ENCODE measurements around the gene LRP8. TPM values are rescaled to one million over a fixed set of nuclear protein-coding genes. Genes with fewer than 3 reads are reported as not detected.

Gene LRP8
- total and polyA plus RNA-seq, 2 donors (not counting 3 experiments of a cell fraction or from before 2014, with no cell fraction given), result 40.9 to 62.2 TPM

- intact Hi-C loops (cut with micrococcal nuclease) (no loop called here), dilution Hi-C loops (cut with MboI; ENCODE audit: extremely low pct_ligation_motif_present, low sequenced_read_pairs) (no loop called here)
- Histone ChIP-seq H3K27me3 (ENCODE audit: control insufficient read depth in 2 of 2, insufficient read depth in 2 of 2, low read length in 2 of 2) (peaks cover 0 to 2% of the 10 kb centered on the region in 2 experiments), H3K4me1 (ENCODE audit: control insufficient read depth, extremely low read depth, insufficient read depth, low read length) (no peaks in the 10 kb centered on the region), H2AFZ (ENCODE audit: low read depth, low read length) (no peak overlapping the region), H3K9me1 (replicated peaks; ENCODE audit: control insufficient read depth, extremely low read depth, insufficient read depth, low read length) (no peaks in the 10 kb centered on the region), H3K36me3 (ENCODE audit: control insufficient read depth in 2 of 2, extremely low read depth in 1 of 2, insufficient read depth in 2 of 2, low read length in 2 of 2) (no peaks in the 10 kb centered on the region), H3K4me3 (replicated peaks in 1 of 3; ENCODE audit: insufficient read depth in 1 of 3, low read depth in 1 of 3, low read length in 3 of 3) (no peak overlapping the region), H3K9ac (replicated peaks; ENCODE audit: extremely low read depth, insufficient read depth, low read length) (no peak overlapping the region), H4K20me1 (replicated peaks; ENCODE audit: control insufficient read depth, extremely low read depth, insufficient read depth, low read length) (no peaks in the 10 kb centered on the region), H3K27ac (ENCODE audit: insufficient read depth, low read depth, low read length) (no peak overlapping the region), H3K9me3 (replicated peaks; ENCODE audit: control insufficient read depth, insufficient read depth, low read length) (no peaks in the 10 kb centered on the region), H3K79me2 (ENCODE audit: control insufficient read depth, insufficient read depth, low read length) (no peaks in the 10 kb centered on the region), H3K4me2 (ENCODE audit: insufficient read depth, low read length) (no peak overlapping the region)
- DNase-seq (ENCODE audit: low read depth, low spot score), result no peak
- no TSS peak for BruUV-seq (replicated peaks)
- TF ChIP-seq GATA2 (IDR thresholded peaks at IDR 0.05; ENCODE audit: insufficient read depth, insufficient read length, low read depth, low read length), result no peak
- TF ChIP-seq MAX (IDR thresholded peaks at IDR 0.05; ENCODE audit: insufficient read depth, insufficient read length), result no peak
- TF ChIP-seq MYC (IDR thresholded peaks at IDR 0.05; ENCODE audit: low read depth, low read length), result no peak
- TF ChIP-seq EZH2 (IDR thresholded peaks at IDR 0.05; ENCODE audit: borderline replicate concordance, low read depth, low read length, severe bottlenecking), result no peak
- no peak for TF ChIP-seq CTCF (IDR thresholded peaks at IDR 0.05; ENCODE audit: extremely low read depth in 1 of 2, insufficient read depth in 1 of 2, low read depth in 1 of 2, low read length in 2 of 2)
- no peak for TF ChIP-seq JUN (IDR thresholded peaks at IDR 0.05; ENCODE audit: borderline replicate concordance, insufficient read depth, insufficient read length, low read depth)
- TF ChIP-seq FOS (IDR thresholded peaks at IDR 0.05; ENCODE audit: borderline replicate concordance, insufficient read depth, low read length), result no peak
- TF ChIP-seq POLR2A (IDR thresholded peaks at IDR 0.05; ENCODE audit: low read depth, low read length), result no peak
- TF ChIP-seq POLR2AphosphoS5 (IDR thresholded peaks at IDR 0.05; ENCODE audit: insufficient read depth, low read depth, low read length), result no peak
- FAIRE-seq, result no peak
- POLR2A ChIA-PET, result no interaction called here
- CTCF ChIA-PET, result no interaction called here
These were observed 42.6 kb upstream of the LRP8 start for GRCh38 chr1:53370369-53370961.
